HepG2 (cell line): ENCODE results near the gene IFT43.

Experiments used
- CEBPB ChIP-seq: IDR thresholded peaks from 2 replicates; pipeline ENCODE4 v1.6.1; 2011; ENCODE audit warnings: low read depth, low read length, improper control_type of control experiment, borderline replicate concordance
- HDAC2 ChIP-seq: sonication (generic); formaldehyde crosslinking; IDR thresholded peaks from 2 replicates; pipeline ENCODE4 v1.4.0; 2020; ENCODE audit warnings: missing genetic modification reagents
- HNF1A ChIP-seq, 2 experiments: sonication (generic) in 1 of 2; formaldehyde crosslinking in 1 of 2; IDR thresholded peaks; 2 replicates each; pipeline versions ENCODE4 v1.4.0 to v1.6.1; 2016 to 2020; ENCODE audit warnings: borderline replicate concordance in 1 of 2, low read depth in 1 of 2, mild to moderate bottlenecking in 1 of 2, missing genetic modification reagents in 1 of 2
- NR2C2 ChIP-seq: sonication (generic); formaldehyde crosslinking; IDR thresholded peaks from 2 replicates; pipeline ENCODE4 v1.4.0; 2020; ENCODE audit warnings: missing genetic modification reagents, mild to moderate bottlenecking, moderate library complexity, borderline replicate concordance
- TEAD2 ChIP-seq: sonication (generic); formaldehyde crosslinking; IDR thresholded peaks from 2 replicates; pipeline ENCODE4 v1.9.0; 2021; ENCODE audit warnings: missing genetic modification reagents
- ZNF138 ChIP-seq: sonication (generic); formaldehyde crosslinking; IDR thresholded peaks from 2 replicates; pipeline ENCODE4 v1.5.0; 2020; ENCODE audit warnings: mild to moderate bottlenecking, low read depth, missing genetic modification reagents
- TF ChIP-seq, protein P1 (sequence below): sonication (generic); formaldehyde crosslinking; IDR thresholded peaks from 2 replicates; pipeline ENCODE4 v1.5.0; 2020; ENCODE audit warnings: mild to moderate bottlenecking, missing genetic modification reagents, moderate library complexity
- TF ChIP-seq, protein P2 (sequence below): sonication (generic); formaldehyde crosslinking; IDR thresholded peaks from 2 replicates; pipeline ENCODE4 v1.8.0; 2022; ENCODE audit warnings: mild to moderate bottlenecking, missing genetic modification reagents
- TF ChIP-seq, protein P3 (sequence below): sonication (generic); formaldehyde crosslinking; IDR thresholded peaks from 2 replicates; pipeline ENCODE4 v1.8.0; 2022; ENCODE audit warnings: mild to moderate bottlenecking, missing genetic modification reagents; ENCODE audit not compliant: insufficient replicate concordance
- TF ChIP-seq, protein P4 (sequence below): sonication (generic); formaldehyde crosslinking; IDR thresholded peaks from 2 replicates; pipeline ENCODE4 v1.4.0; 2020; ENCODE audit warnings: low read depth, missing genetic modification reagents

DNA sequence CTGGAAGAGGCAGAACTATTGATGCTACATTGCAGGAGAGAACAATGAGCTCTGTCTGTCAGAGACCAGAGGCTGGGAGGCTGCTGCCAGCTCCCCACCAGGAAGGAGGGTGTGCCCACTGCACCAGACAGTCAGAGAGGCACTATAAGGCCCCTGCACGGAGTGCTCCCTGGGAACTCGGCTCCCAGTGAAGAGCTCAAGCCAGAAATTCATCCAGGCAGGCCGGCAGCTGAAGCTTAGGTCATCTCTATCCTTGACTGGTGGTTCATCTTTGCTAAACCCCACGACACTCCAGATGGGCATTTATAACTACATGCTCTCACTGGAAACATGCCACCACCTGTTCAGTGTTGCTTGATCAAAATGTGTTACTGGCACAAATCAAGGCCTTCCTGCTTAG is 101.1 kb downstream of the IFT43 start:
- TF ChIP-seq, protein P1, sequence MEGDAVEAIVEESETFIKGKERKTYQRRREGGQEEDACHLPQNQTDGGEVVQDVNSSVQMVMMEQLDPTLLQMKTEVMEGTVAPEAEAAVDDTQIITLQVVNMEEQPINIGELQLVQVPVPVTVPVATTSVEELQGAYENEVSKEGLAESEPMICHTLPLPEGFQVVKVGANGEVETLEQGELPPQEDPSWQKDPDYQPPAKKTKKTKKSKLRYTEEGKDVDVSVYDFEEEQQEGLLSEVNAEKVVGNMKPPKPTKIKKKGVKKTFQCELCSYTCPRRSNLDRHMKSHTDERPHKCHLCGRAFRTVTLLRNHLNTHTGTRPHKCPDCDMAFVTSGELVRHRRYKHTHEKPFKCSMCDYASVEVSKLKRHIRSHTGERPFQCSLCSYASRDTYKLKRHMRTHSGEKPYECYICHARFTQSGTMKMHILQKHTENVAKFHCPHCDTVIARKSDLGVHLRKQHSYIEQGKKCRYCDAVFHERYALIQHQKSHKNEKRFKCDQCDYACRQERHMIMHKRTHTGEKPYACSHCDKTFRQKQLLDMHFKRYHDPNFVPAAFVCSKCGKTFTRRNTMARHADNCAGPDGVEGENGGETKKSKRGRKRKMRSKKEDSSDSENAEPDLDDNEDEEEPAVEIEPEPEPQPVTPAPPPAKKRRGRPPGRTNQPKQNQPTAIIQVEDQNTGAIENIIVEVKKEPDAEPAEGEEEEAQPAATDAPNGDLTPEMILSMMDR = no peak
- TF ChIP-seq, protein P2, sequence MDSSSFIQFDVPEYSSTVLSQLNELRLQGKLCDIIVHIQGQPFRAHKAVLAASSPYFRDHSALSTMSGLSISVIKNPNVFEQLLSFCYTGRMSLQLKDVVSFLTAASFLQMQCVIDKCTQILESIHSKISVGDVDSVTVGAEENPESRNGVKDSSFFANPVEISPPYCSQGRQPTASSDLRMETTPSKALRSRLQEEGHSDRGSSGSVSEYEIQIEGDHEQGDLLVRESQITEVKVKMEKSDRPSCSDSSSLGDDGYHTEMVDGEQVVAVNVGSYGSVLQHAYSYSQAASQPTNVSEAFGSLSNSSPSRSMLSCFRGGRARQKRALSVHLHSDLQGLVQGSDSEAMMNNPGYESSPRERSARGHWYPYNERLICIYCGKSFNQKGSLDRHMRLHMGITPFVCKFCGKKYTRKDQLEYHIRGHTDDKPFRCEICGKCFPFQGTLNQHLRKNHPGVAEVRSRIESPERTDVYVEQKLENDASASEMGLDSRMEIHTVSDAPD (CRISPR knock-in tag) = no peak
- TF ChIP-seq ZNF138 (CRISPR knock-in tag) (no peak), TEAD2 (CRISPR knock-in tag) (no peak), HDAC2 (no peak), HNF1A (IDR thresholded peaks at IDR 0.05; ENCODE audit: low read depth) (no peak), HNF1A (CRISPR knock-in tag; IDR thresholded peaks at IDR 0.05; ENCODE audit: borderline replicate concordance) (no peak), NR2C2 (CRISPR knock-in tag) (no peak), CEBPB (no peak)
- TF ChIP-seq, protein P3, sequence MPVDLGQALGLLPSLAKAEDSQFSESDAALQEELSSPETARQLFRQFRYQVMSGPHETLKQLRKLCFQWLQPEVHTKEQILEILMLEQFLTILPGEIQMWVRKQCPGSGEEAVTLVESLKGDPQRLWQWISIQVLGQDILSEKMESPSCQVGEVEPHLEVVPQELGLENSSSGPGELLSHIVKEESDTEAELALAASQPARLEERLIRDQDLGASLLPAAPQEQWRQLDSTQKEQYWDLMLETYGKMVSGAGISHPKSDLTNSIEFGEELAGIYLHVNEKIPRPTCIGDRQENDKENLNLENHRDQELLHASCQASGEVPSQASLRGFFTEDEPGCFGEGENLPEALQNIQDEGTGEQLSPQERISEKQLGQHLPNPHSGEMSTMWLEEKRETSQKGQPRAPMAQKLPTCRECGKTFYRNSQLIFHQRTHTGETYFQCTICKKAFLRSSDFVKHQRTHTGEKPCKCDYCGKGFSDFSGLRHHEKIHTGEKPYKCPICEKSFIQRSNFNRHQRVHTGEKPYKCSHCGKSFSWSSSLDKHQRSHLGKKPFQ (CRISPR knock-in tag) = no peak
- TF ChIP-seq, protein P4, sequence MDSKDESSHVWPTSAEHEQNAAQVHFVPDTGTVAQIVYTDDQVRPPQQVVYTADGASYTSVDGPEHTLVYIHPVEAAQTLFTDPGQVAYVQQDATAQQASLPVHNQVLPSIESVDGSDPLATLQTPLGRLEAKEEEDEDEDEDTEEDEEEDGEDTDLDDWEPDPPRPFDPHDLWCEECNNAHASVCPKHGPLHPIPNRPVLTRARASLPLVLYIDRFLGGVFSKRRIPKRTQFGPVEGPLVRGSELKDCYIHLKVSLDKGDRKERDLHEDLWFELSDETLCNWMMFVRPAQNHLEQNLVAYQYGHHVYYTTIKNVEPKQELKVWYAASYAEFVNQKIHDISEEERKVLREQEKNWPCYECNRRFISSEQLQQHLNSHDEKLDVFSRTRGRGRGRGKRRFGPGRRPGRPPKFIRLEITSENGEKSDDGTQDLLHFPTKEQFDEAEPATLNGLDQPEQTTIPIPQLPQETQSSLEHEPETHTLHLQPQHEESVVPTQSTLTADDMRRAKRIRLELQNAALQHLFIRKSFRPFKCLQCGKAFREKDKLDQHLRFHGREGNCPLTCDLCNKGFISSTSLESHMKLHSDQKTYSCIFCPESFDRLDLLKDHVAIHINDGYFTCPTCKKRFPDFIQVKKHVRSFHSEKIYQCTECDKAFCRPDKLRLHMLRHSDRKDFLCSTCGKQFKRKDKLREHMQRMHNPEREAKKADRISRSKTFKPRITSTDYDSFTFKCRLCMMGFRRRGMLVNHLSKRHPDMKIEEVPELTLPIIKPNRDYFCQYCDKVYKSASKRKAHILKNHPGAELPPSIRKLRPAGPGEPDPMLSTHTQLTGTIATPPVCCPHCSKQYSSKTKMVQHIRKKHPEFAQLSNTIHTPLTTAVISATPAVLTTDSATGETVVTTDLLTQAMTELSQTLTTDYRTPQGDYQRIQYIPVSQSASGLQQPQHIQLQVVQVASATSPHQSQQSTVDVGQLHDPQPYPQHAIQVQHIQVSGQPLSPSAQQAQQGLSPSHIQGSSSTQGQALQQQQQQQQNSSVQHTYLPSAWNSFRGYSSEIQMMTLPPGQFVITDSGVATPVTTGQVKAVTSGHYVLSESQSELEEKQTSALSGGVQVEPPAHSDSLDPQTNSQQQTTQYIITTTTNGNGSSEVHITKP = no peak
